SU-DHL-6 (cell line): Measurements from ENCODE around the gene BRAT1.

Experiments
- H2AFZ ChIP-seq: fragments of 200-600 bp; sonication (generic); 2 replicates; pipeline ENCODE4 v1.6.1; 2014; ENCODE audit warnings: low read depth, mild to moderate bottlenecking, moderate library complexity, mixed read lengths, antibody characterized with exemption, low read length; ENCODE audit not compliant: severe bottlenecking
- H3F3A ChIP-seq: fragments of 200-600 bp; shearing (Covaris generic); 2 replicates; pipeline ENCODE4 v1.6.0; 2016; ENCODE audit warnings: antibody characterized with exemption, mild to moderate bottlenecking; ENCODE audit not compliant: insufficient read depth
- H3K27ac ChIP-seq: fragments of 200-600 bp; sonication (generic); 2 replicates; pipeline ENCODE4 v1.5.1; 2016; ENCODE audit warnings: low read depth, mild to moderate bottlenecking, low read length, moderate library complexity, mixed read lengths
- H3K27me3 ChIP-seq: fragments of 200-600 bp; sonication (generic), shearing (Covaris generic); 2 replicates; pipeline ENCODE4 v1.6.0; 2014; ENCODE audit warnings: mild to moderate bottlenecking, low read length
- H3K36me3 ChIP-seq: fragments of 200-600 bp; sonication (generic); 2 replicates; pipeline ENCODE4 v1.6.1; 2014; ENCODE audit warnings: mild to moderate bottlenecking, low read length, mixed read lengths
- H3K4me2 ChIP-seq: fragments of 300-600, 200-600 bp; shearing (Covaris generic), sonication (generic); 2 replicates; pipeline ENCODE4 v1.6.0; 2014; ENCODE audit warnings: low read length, low read depth, mild to moderate bottlenecking; ENCODE audit not compliant: poor library complexity, severe bottlenecking
- H3K4me3 ChIP-seq: fragments of 200-600 bp; sonication (generic); 2 replicates; pipeline ENCODE4 v1.5.1; 2014; ENCODE audit warnings: antibody characterized with exemption, low read length, mild to moderate bottlenecking, mixed read lengths; ENCODE audit not compliant: insufficient read depth, poor library complexity, severe bottlenecking
- H3K79me2 ChIP-seq: fragments of 200-600 bp; sonication (generic); 2 replicates; pipeline ENCODE4 v1.6.1; 2014; ENCODE audit warnings: mild to moderate bottlenecking, low read length, moderate library complexity; ENCODE audit not compliant: insufficient read depth
- H3K9ac ChIP-seq: fragments of 200-600 bp; sonication (generic); 2 replicates; pipeline ENCODE4 v1.7.0; 2014; ENCODE audit warnings: mild to moderate bottlenecking, low read length
- H3K9me2 ChIP-seq: fragments of 200-600 bp; sonication (generic); replicated peaks from 2 replicates; pipeline ENCODE4 v1.6.1; 2014; ENCODE audit warnings: low read length; ENCODE audit not compliant: insufficient read depth
- H3K9me3 ChIP-seq: fragments of 200-600 bp; sonication (generic); 2 replicates; pipeline ENCODE4 v1.6.1; 2014; ENCODE audit warnings: low read length, mixed read lengths; ENCODE audit not compliant: insufficient read depth
- H4K20me1 ChIP-seq: fragments of 200-600 bp; sonication (generic); 2 replicates; pipeline ENCODE4 v1.6.1; 2014; ENCODE audit warnings: low read depth, mild to moderate bottlenecking, antibody characterized with exemption, low read length, moderate library complexity, mixed read lengths
- EZH2phosphoT487 ChIP-seq: fragments of 200-600 bp; sonication (generic), shearing (Covaris generic); conservative IDR thresholded peaks from 2 replicates; pipeline ENCODE4 v1.6.1; 2018; ENCODE audit warnings: mild to moderate bottlenecking, antibody characterized with exemption, low read length, moderate library complexity, mixed read lengths
- TF ChIP-seq, protein P1 (sequence below): fragments of 200-600 bp; sonication (generic); IDR thresholded peaks from one replicate; pipeline ENCODE4 v1.5.1; 2017; ENCODE audit warnings: antibody characterized with exemption, mild to moderate bottlenecking, low read length, moderate library complexity; ENCODE audit not compliant: insufficient read depth, poor library complexity, severe bottlenecking

The BRAT1 gene

DNA sequence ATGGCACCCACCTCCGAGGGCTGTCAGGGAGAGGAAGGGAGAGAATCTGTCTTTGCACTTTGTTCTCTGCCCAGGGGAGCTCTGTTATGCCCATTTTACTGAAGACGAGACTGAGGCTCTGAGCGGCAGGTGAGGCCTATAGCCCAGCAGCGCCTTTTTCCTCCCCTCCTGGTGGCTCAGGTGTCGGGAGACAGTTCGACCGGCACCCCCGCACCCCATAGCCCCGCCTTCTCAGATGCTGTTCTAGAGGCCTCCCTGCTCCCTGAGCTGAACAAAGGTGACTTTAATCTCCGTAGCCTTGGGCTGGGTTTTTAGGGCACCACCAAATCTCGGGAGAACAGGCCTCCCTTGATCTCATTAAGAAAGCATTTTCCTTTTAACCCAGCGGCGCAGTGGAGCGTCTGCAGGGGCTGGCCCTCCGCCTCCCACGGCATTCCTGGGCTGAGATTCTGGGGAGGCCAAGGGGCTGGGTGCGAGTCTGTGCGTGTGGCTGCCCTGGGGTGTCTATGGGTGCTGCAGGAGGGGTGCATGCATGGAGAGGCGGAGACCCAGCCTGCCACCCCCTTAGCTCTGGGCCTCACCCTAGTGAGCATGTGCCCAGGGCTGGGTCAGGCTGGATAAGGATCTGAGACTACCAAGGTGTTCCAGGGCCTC, 32.4 kb downstream of the BRAT1 start:
- Histone ChIP-seq H4K20me1 (no peaks in the 10 kb centered on the region), H3K9me3 (no peaks in the 10 kb centered on the region), H3K4me3 (no peak overlapping the region), H3K27me3 (peaks cover 4% of the 10 kb centered on the region; the same call in 1 of the 2 replicates), H3K4me2 (no peak overlapping the region), H3K79me2 (no peaks in the 10 kb centered on the region), H3F3A (no peaks in the 10 kb centered on the region), H2AFZ (no peak overlapping the region), H3K9me2 (no peaks in the 10 kb centered on the region), H3K9ac (no peak overlapping the region), H3K36me3 (no peaks in the 10 kb centered on the region), H3K27ac (no peak overlapping the region)
- TF ChIP-seq EZH2phosphoT487 = no peak
- TF ChIP-seq, protein P1, sequence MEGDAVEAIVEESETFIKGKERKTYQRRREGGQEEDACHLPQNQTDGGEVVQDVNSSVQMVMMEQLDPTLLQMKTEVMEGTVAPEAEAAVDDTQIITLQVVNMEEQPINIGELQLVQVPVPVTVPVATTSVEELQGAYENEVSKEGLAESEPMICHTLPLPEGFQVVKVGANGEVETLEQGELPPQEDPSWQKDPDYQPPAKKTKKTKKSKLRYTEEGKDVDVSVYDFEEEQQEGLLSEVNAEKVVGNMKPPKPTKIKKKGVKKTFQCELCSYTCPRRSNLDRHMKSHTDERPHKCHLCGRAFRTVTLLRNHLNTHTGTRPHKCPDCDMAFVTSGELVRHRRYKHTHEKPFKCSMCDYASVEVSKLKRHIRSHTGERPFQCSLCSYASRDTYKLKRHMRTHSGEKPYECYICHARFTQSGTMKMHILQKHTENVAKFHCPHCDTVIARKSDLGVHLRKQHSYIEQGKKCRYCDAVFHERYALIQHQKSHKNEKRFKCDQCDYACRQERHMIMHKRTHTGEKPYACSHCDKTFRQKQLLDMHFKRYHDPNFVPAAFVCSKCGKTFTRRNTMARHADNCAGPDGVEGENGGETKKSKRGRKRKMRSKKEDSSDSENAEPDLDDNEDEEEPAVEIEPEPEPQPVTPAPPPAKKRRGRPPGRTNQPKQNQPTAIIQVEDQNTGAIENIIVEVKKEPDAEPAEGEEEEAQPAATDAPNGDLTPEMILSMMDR = no peak

DNA sequence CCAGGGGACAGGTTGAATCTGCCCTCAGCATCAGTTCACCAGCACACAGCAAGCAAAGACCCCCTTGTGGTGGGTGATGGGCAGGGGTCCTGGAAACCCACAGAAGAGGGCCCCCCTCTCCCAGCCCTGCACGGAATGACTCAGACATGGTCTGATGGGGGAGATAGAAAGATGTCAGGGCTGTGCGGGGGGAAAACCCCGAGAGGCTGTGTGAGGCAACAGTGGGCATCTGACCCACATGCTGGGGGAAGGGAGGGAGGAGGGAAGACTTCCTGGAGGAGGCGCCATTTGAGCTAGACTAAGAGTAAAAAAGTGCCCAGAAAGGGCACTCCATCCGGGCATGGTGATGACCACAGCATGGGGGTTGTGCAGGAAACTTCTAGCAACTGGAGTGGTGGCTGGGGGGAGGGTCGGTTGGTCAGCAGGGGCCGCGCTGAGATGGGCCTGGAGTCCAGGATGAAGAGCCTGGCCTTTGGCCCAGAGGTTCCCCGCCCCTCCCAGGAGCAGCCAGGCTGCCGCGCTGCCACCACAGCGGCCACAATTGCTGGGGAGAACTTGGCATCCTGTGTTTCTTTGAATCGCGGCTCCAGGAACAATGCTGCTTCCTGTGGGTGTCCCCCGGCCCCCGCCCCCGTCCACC, 33.3 kb downstream of the BRAT1 start:
- H3K9me3 ChIP-seq = no peaks in the 10 kb centered on the region
- no peaks in the 10 kb centered on the region for H4K20me1 ChIP-seq
- no peaks in the 10 kb centered on the region for H3F3A ChIP-seq
- no peak overlapping the region for H3K4me3 ChIP-seq
- H3K9ac ChIP-seq = no peak overlapping the region
- H3K27me3 ChIP-seq = peaks cover 4% of the 10 kb centered on the region; the same call in 1 of the 2 replicates
- no peaks in the 10 kb centered on the region for H3K36me3 ChIP-seq
- H2AFZ ChIP-seq = no peak overlapping the region
- TF ChIP-seq, protein P1 = no peak
- TF ChIP-seq EZH2phosphoT487 = no peak
- no peaks in the 10 kb centered on the region for H3K79me2 ChIP-seq
- no peak overlapping the region for H3K27ac ChIP-seq
- no peaks in the 10 kb centered on the region for H3K9me2 ChIP-seq
- H3K4me2 ChIP-seq = no peak overlapping the region

DNA sequence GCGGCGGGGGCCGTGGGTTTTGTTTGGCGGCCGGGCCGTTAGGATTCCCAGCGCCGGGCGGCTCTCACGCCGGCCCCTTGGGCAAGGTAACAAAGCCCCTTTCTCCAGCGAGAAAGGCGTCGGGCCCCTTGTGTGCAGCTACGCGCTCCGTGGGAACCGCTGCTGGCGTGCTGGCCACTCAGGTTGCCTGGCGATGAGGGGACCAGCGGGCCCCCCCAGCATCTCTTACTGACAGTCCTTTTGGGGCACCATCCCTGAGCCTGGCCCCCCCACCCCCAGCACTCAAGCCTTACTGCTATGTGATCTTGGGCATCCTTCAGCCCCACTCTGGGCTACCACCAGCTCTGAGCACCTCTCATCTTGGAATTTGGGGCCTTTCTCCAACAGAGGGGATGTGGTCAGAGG, 34.0 kb downstream of the BRAT1 start:
- TF ChIP-seq, protein P1 = no peak
- TF ChIP-seq EZH2phosphoT487 = no peak
- Histone ChIP-seq H3K27ac (no peak overlapping the region), H3K36me3 (no peaks in the 10 kb centered on the region), H3F3A (no peaks in the 10 kb centered on the region), H3K4me3 (no peak overlapping the region), H4K20me1 (no peaks in the 10 kb centered on the region), H3K79me2 (no peaks in the 10 kb centered on the region), H3K4me2 (no peak overlapping the region), H3K9me3 (no peaks in the 10 kb centered on the region), H3K27me3 (peaks cover 4% of the 10 kb centered on the region; the same call in 1 of the 2 replicates), H2AFZ (no peak overlapping the region), H3K9ac (no peak overlapping the region), H3K9me2 (no peaks in the 10 kb centered on the region)
